Measurements from ENCODE around the gene FLYWCH2. TPM values are rescaled to one million over a fixed set of nuclear protein-coding genes. Genes with fewer than 3 reads are reported as not detected.
"Not testable (repeated sequence)": the region's sequence is repeated elsewhere in the genome, so short reads cannot be mapped to it uniquely, and the experiment has no call there.

Gene FLYWCH2
- total and polyA plus RNA-seq, 10 donors = 27.5 to 98.6 (median 49.0) TPM

DNA sequence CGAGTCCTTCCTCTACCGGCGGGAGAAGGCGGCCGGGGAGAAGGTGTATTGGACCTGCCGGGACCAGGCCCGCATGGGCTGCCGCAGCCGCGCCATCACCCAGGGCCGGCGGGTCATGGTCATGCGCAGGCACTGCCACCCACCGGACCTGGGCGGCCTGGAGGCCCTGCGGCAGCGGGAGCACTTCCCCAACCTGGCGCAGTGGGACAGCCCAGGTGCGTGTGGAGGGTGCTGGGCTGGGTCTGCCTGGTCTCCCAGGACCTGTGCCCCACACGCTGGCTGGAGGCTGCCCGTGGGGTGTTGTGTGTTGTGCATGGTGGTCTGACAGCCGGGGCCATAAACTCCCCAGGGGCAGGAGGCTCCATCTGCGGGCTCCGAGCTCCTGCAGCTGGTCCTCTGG lies 54.2 kb downstream of the FLYWCH2 start:
- intact Hi-C loops (cut with DNase I; ENCODE audit: low total_unique reads) = no loop called here
- Histone ChIP-seq H3K4me1 (no peaks in the 10 kb centered on the region), H3K4me3 (no peak overlapping the region), H3K36me3 (peaks cover 5 to 100% (median 81%) of the 10 kb centered on the region in 6 donors), H3K27me3 (replicated peaks in 1 of 7) (no peaks in the 10 kb centered on the region), H3K9me3 (no peaks in the 10 kb centered on the region), H3K27ac (no peak overlapping the region)
- TF ChIP-seq POLR2AphosphoS5 (IDR thresholded peaks at IDR 0.05) (no peak), POLR2A (IDR thresholded peaks at IDR 0.05) (no peak)
- TF ChIP-seq, protein P1, sequence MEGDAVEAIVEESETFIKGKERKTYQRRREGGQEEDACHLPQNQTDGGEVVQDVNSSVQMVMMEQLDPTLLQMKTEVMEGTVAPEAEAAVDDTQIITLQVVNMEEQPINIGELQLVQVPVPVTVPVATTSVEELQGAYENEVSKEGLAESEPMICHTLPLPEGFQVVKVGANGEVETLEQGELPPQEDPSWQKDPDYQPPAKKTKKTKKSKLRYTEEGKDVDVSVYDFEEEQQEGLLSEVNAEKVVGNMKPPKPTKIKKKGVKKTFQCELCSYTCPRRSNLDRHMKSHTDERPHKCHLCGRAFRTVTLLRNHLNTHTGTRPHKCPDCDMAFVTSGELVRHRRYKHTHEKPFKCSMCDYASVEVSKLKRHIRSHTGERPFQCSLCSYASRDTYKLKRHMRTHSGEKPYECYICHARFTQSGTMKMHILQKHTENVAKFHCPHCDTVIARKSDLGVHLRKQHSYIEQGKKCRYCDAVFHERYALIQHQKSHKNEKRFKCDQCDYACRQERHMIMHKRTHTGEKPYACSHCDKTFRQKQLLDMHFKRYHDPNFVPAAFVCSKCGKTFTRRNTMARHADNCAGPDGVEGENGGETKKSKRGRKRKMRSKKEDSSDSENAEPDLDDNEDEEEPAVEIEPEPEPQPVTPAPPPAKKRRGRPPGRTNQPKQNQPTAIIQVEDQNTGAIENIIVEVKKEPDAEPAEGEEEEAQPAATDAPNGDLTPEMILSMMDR (IDR thresholded peaks at IDR 0.05 in 8 of 11, conservative IDR thresholded peaks at IDR 0.05 in 3 of 11) = no peak
- 59 to 97% (median 85%) methylated on average over 5 to 24 of the region's 24 CpGs for WGBS, 5 donors
- no peak for DNase-seq

- H3K9me3 ChIP-seq = no peaks in the 10 kb centered on the region
- no peak overlapping the region for H3K4me3 ChIP-seq
- H3K27ac ChIP-seq = no peak overlapping the region
- peaks cover 5 to 100% (median 82%) of the 10 kb centered on the region in 6 donors for H3K36me3 ChIP-seq
- no peak for DNase-seq
- WGBS, 5 donors = 86 to 96% (median 94%) methylated on average over 3 to 12 of the region's 12 CpGs
- intact Hi-C loops (cut with DNase I; ENCODE audit: low total_unique reads) = no loop called here
- TF ChIP-seq POLR2A (IDR thresholded peaks at IDR 0.05) (no peak), POLR2AphosphoS5 (IDR thresholded peaks at IDR 0.05) (no peak)
- TF ChIP-seq, protein P1 (IDR thresholded peaks at IDR 0.05 in 8 of 11, conservative IDR thresholded peaks at IDR 0.05 in 3 of 11) = no peak
- H3K27me3 ChIP-seq (replicated peaks in 1 of 7) = no peaks in the 10 kb centered on the region
- H3K4me1 ChIP-seq = no peaks in the 10 kb centered on the region
Measured at GRCh38 chr16:2938206-2938605, 55.2 kb downstream of the FLYWCH2 start.

- WGBS, 5 donors = 87 to 94% (median 89%) methylated on average over 2 of the region's 2 CpGs
- no peak for DNase-seq
- Histone ChIP-seq H3K4me3 (no peak overlapping the region), H3K36me3 (peaks cover 5 to 100% (median 75%) of the 10 kb centered on the region in 6 donors), H3K4me1 (no peaks in the 10 kb centered on the region), H3K9me3 (no peaks in the 10 kb centered on the region), H3K27me3 (replicated peaks in 1 of 7) (no peaks in the 10 kb centered on the region), H3K27ac (no peak overlapping the region)
- intact Hi-C loops (cut with DNase I; ENCODE audit: low total_unique reads) = no loop called here
- TF ChIP-seq, protein P1 (IDR thresholded peaks at IDR 0.05 in 8 of 11, conservative IDR thresholded peaks at IDR 0.05 in 3 of 11) = no peak
- no peak for TF ChIP-seq POLR2A (IDR thresholded peaks at IDR 0.05)
- TF ChIP-seq POLR2AphosphoS5 (IDR thresholded peaks at IDR 0.05) = no peak
Measured at GRCh38 chr16:2939968-2940367, 57.0 kb downstream of the FLYWCH2 start.

DNA sequence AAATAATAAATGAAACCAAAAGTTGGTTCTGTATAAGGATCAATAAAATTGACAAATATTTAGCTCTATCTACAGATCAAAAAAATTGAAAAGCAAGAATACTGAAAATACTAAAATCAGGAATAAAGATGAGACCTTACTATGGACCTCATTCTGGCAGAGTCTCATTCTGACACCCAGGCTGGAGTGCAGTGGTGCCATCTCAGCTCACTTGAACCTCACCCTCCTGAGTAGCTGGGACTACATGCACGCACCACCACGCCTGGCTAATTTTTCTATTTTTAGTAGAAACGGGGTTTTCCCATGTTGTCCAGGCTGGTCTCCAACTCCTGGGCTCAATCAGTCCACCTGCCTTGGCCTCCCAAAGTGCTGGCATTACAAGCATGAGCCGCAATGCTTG lies 59.0 kb downstream of the FLYWCH2 start:
- H3K4me1 ChIP-seq = no peaks in the 10 kb centered on the region
- WGBS, 5 donors = 81 to 88% (median 82%) methylated on average over 4 of the region's 4 CpGs
- H3K9me3 ChIP-seq = no peaks in the 10 kb centered on the region
- no peak overlapping the region for H3K27ac ChIP-seq
- DNase-seq = no peak
- H3K4me3 ChIP-seq = no peak overlapping the region
- TF ChIP-seq, protein P1 (IDR thresholded peaks at IDR 0.05 in 8 of 11, conservative IDR thresholded peaks at IDR 0.05 in 3 of 11) = no peak
- TF ChIP-seq POLR2A (IDR thresholded peaks at IDR 0.05) (no peak), POLR2AphosphoS5 (IDR thresholded peaks at IDR 0.05) (no peak)
- peaks cover 5 to 85% (median 58%) of the 10 kb centered on the region in 6 donors for H3K36me3 ChIP-seq
- no peaks in the 10 kb centered on the region for H3K27me3 ChIP-seq (replicated peaks in 1 of 7)
- intact Hi-C loops (cut with DNase I; ENCODE audit: low total_unique reads) = no loop called here

GRCh38 chr16:2943716-2944115 lies 60.7 kb downstream of the FLYWCH2 start:
- H3K9me3 ChIP-seq; H3K4me3 ChIP-seq; H3K27ac ChIP-seq; H3K4me1 ChIP-seq; H3K27me3 ChIP-seq (replicated peaks in 1 of 7); DNase-seq; intact Hi-C loops (cut with DNase I; ENCODE audit: low total_unique reads): not testable (repeated sequence)
- H3K36me3 ChIP-seq = peaks cover 5 to 75% (median 44%) of the 10 kb centered on the region in 6 donors
- WGBS, 5 donors = 78 to 94% (median 86%) methylated on average over 11 to 12 of the region's 12 CpGs
